ENCODE data around the gene KRTAP9-8.
"Not testable (repeated sequence)": the region's sequence is repeated elsewhere in the genome, so short reads cannot be mapped to it uniquely, and the experiment has no call there.

The KRTAP9-8 gene

DNA sequence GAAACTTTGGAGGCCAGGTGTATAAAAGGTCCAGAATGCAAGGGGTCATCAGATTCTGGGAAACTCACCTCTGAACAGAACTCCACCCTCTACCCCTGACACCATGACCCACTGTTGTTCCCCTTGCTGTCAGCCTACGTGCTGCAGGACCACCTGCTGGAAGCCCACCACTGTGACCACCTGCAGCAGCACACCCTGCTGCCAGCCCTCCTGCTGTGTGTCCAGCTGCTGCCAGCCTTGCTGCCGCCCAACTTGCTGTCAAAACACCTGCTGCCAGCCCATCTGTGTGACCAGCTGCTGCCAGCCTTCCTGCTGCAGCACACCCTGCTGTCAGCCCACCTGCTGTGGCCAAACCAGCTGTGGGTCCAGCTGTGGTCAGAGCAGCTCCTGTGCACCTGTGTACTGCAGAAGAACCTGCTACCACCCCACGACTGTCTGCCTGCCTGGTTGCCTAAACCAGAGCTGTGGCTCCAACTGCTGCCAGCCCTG is at the start of gene KRTAP9-8:
Gene KRTAP9-8, plus strand, starts transcription at position 51 of the 489 bp plus-strand sequence. Its CDS starts 53 bp downstream, at position 104.
- DNase-seq = not testable (repeated sequence)

- DNase-seq = not testable (repeated sequence)
Measured at GRCh38 chr17:41189837-41190318, 47.9 kb upstream of the KRTAP9-8 start, which contains the start of gene KRTAP9-1. KRTAP9-1 (plus strand) TSS chr17:41189887; CDS start chr17:41189887, 0 bp downstream.

- no peak for DNase-seq
Measured at GRCh38 chr17:41190328-41190727, 47.5 kb upstream of the KRTAP9-8 start.

- DNase-seq = no peak
Measured at GRCh38 chr17:41196068-41196467, 41.7 kb upstream of the KRTAP9-8 start.

DNA sequence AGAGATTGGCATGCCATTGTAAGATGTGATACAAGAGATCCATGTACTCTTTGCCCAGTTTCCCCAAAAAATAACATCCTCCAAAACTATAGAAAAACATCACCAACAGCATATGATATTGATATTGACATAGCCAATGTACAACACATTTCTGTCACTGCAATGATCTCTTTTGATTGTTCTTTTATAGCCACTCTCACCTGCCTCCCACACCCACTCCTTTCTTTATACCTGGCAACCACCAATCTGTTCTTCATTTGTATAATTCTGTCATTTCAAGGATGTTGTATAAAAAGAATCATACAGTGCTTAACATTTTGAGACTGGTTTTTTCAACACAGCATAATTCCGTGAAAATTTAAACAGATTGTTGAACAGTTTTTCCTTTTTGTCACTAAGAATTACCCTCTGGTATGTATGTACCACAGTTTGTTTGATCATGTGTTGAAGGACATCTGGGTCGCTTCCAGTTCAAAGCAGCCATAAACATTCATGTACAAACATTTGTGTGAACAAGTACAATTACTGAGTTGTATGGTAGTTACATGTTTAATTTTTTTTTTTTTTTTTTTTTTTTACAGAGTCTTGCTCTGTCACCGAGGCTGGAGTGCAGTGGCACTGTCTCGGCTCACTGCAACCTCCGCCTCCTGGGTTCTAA is 38.2 kb upstream of the KRTAP9-8 start:
- DNase-seq = no peak

DNA sequence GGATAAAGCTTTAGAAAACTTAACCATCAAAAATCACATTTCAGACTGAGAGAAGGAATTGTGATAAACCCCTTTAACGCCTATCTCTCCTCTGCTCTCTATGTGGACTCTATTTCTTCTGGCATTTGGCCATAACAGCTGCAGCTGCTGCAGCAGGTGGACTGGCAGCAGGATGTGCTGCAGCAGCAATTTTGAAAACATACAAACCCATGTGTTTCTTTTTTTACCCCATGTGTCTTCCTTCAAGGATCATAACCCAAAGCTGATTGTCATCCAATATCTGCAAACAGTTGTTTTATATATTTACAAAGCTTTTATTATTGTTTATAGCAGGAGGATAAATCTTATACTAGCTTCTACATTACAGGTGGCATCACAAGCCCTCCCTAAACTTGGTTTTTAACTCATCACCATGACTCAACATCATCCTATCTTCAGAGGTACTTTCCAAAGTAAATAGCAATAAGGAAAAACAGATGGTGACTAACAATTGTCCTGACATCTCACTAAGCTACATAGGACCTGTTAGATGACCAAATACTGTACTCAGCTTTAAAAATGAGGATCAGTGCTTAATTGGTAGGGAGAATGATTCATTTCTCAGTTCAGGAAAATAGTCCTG is 25.8 kb upstream of the KRTAP9-8 start:
- DNase-seq = no peak

- DNase-seq = no peak
Measured at GRCh38 chr17:41212524-41213169, 25.2 kb upstream of the KRTAP9-8 start.

DNA sequence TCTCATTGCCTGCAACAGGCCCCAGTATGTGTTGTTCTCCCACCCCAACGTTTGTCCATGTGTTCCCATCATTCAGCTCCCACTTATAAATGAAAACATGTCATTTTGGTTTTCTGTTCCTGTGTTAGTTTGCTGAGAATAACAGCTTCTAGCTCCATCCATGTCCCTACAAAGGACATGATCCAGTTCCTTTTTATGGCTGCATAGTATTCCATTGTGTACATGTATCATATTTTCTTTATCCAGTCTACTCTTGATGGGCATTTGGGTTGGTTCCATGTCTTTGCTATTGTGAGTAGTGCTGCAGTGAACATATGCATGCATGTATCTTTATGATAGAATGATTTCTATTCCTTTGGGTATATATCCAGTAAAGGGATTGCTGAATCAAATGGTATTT is 22.1 kb upstream of the KRTAP9-8 start:
- DNase-seq = no peak

DNA sequence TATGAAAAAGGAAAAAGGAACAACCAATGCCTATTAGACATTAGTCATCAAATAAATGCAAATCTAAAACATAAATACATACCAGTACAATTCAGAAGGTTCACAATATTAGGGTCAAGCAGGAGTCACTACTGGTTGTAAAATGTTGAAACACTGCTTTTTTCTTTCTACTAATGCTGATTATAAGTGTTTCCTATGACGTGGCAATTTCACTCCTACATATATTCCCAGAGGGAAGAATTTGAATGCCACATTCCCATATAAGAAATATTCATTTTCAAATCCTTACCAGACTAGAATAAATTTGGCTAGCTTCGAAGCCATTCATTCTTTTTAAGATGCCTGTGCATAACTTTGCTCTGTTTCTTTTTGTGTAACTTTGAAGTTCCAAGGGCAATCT is 14.0 kb upstream of the KRTAP9-8 start:
- no peak for DNase-seq

DNA sequence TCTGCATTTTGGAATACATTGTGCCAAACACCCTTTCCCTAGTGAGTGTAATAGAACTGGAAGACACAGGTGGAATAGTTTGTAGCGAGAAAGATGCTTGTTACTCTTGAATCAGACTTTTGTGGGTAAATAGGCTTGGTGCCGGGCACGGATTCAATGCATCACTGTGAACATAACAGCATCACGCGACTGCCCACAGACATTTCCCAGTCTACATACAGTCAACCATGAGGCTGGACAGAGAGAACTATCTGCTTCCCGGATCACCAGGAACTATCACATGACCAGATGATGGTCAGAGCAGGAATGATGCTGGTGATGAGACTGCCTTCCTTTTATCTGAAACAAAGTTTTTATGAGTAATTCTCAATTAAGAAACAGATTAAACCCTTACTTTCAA is 11.7 kb upstream of the KRTAP9-8 start:
- DNase-seq = no peak

GRCh38 chr17:41226598-41227095 is 11.2 kb upstream of the KRTAP9-8 start, which contains the start of gene KRTAP9-2:
KRTAP9-2 (plus strand) TSS chr17:41226648; CDS start chr17:41226655, 7 bp downstream.
- DNase-seq = not testable (repeated sequence)

DNA sequence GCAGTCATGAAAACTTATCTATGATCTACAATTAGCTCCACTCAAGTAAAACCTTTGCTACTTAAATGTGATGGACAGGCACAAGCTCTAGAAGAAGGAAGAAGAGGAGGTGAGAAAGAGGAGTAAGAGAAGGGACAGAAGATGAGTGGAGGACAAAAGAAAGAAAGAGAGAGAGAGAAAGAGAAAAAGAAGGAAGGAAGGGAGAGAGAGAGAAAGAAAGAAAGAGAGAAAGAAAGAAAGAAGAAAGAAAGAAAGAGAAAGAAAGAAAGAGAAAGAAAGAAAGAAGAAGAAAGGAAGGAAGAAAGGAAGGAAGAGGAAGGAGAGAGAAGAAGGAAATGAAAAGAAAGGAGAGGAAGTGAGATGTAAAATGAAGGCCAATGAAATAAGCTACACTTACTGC is 7.7 kb upstream of the KRTAP9-8 start:
- DNase-seq = no peak

GRCh38 chr17:41231731-41232130 is 6.1 kb upstream of the KRTAP9-8 start:
- DNase-seq = no peak

- DNase-seq = not testable (repeated sequence)
Measured at GRCh38 chr17:41232399-41233105, 5.2 kb upstream of the KRTAP9-8 start, which contains the start of gene KRTAP9-3. KRTAP9-3 (plus strand) TSS chr17:41232449; CDS start chr17:41232502, 53 bp downstream.

DNA sequence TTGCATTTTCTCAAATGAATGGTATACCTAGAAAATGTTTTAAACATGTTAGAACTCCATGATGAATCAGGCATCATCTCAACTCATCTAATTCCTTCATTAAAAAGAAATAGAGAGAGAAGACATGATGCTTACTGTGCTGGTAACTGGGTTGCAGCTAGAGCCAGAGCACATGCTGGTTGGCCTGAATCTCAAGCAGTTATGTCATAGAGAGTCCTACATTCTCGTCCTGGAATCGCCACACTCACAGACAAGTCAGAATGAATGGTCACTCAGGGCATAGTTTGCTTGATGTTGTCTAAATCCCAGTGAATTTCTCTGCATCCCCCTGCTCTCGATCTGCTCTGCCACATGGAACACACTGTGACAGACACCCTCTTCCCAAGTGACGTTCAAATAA is 683 bp upstream of the KRTAP9-8 start:
- DNase-seq = not testable (repeated sequence)

DNA sequence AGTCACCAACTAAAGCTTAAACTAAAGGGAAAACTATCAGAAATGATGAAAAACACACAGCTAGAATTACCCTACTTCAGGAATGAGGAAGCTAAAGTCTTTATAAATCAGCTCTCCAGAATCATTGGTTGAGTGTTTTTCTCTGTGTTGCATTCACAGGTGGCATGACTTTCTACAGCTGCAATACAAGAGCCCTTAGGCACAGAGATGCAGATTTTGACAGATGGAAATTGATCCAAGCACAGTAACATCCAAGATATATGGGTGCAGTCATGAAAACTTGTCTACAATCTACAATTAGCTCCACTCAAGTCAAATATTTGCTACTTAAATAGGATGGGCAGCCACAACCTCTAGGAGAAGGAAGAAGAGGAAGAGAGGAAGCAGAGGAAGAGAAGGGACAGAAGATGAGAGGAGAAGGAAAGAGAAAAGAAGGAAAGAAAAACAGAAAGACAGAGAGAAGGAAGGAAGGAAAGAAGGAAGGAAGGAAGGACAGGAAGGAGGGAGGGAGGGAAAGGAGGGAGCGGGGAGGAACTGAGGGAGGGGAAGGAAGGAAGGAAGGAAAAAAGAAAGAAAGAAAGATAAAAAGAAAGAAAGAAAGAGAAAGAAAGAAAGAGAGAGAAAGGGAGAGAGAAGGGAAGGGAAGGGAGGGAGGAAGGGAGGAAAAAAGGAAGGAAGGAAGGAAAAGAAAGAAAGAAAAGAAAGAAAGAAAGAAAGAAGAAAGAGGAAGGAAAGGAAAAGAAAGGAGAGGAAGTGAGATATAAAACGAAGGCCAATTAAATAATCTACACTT is 9.4 kb downstream of the KRTAP9-8 start:
- not testable (repeated sequence) for DNase-seq

DNA sequence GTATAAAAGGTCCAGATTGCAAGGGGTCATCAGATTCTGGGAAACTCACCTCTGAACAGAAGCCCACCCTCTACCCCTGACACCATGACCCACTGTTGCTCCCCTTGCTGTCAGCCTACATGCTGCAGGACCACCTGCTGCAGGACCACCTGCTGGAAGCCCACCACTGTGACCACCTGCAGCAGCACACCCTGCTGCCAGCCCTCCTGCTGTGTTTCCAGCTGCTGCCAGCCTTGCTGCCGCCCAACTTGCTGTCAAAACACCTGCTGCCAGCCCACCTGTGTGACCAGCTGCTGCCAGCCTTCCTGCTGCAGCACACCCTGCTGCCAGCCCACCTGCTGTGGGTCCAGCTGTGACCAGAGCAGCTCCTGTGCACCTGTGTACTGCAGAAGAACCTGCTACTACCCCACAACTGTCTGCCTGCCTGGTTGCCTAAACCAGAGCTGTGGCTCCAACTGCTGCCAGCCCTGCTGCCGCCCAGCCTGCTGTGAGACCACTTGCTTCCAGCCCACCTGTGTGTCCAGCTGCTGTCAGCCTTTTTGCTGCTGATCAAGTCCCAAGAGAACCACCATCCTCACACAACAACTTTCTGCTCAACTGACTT is 11.9 kb downstream of the KRTAP9-8 start, which contains the start of gene KRTAP9-4:
Gene KRTAP9-4, plus strand, starts transcription at position 51 of the 604 bp plus-strand sequence. Its CDS starts 34 bp downstream, at position 85.
- not testable (repeated sequence) for DNase-seq

GRCh38 chr17:41251261-41251660 is 13.5 kb downstream of the KRTAP9-8 start:
- no peak for DNase-seq

- no peak for DNase-seq
Measured at GRCh38 chr17:41254861-41255260, 17.1 kb downstream of the KRTAP9-8 start.
